ENCODE data around the gene CEP70. TPM values are rescaled to one million over a fixed set of nuclear protein-coding genes. Genes with fewer than 3 reads are reported as not detected.

Gene CEP70
- 8.7 and 8.8 TPM in 2 replicates for total RNA-seq (2013; cell fraction: nucleolus; rRNA removed)
- total RNA-seq (2014; rRNA removed) (2.0 and 2.5 TPM in 2 replicates), total RNA-seq (2014; rRNA removed; fragmentation: Illumina TruSeq; extraction: Trizol) (3.3 and 4.7 TPM in 2 replicates), total RNA-seq (2021) (2.4 and 2.9 TPM in 2 replicates), polyA plus RNA-seq (2011; rRNA removed) (9.3 and 16.0 TPM in 2 replicates), polyA plus RNA-seq (2014; fragmentation: Illumina TruSeq; extraction: Trizol) (2.0 and 3.2 TPM in 2 replicates), polyA plus RNA-seq (2014; fragmentation: Nextera tagmentation; extraction: Ambion mirVana) (1 to 10 TPM; 1.8 to 1.9 TPM), polyA plus RNA-seq (2014; rRNA removed) (1.4 and 1.8 TPM in 2 replicates), polyA plus RNA-seq (2016; fragmentation: Nextera tagmentation; extraction: Ambion mirVana) (1 to 10 TPM; 2.2 TPM), polyA minus RNA-seq (2011; rRNA and poly(A)+ RNA removed) (3.8 and 8.0 TPM in 2 replicates), Bru-seq, nascent RNA (percentile 53 among the genes with signal in this experiment), BruChase-seq, experiment 1, labeled RNA remaining after a 6-hour chase (percentile 54 among the genes with signal in this experiment), BruChase-seq, experiment 2, labeled RNA remaining after a 2-hour chase (percentile 57 among the genes with signal in this experiment)
- polyA plus RNA-seq (2011; ENCODE audit: low read depth), result 1.3 TPM
- 1.4 and 1.8 TPM in 2 replicates for polyA plus RNA-seq (2011; cell fraction: cytosol; rRNA removed)
- polyA plus RNA-seq (2011; cell fraction: nucleus; rRNA removed), result 7.3 and 9.7 TPM in 2 replicates
- 2.5 and 2.6 TPM in 2 replicates for polyA plus RNA-seq (2012)
- polyA minus RNA-seq (2011; cell fraction: cytosol; rRNA and poly(A)+ RNA removed), result 3.1 and 4.0 TPM in 2 replicates
- polyA minus RNA-seq (2011; cell fraction: nucleus; rRNA and poly(A)+ RNA removed), result 7.5 and 12.2 TPM in 2 replicates
- long read RNA-seq, experiment 1, partial matches to known transcripts, result 3 of 10 reads
- long read RNA-seq, experiment 1, other reads (novel, unspliced or antisense), result 4 of 10 reads
- long read RNA-seq, experiment 2, transcript CEP70-201 (18 exons, 2,732 nt), result major isoform, 39 of 148 reads
- long read RNA-seq, experiment 2, transcript CEP70-210 (16 exons, 2,037 nt), result minor isoform, 7 of 148 reads
- long read RNA-seq, experiment 2, transcript CEP70-211 (18 exons, 1,993 nt), result minor isoform, 17 of 148 reads
- long read RNA-seq, experiment 2, partial matches to known transcripts, result 56 of 148 reads
- long read RNA-seq, experiment 2, other reads (novel, unspliced or antisense), result 25 of 148 reads

GRCh38 chr3:138594150-138594934 is at the start of gene CEP70:
TSS of gene CEP70 (minus strand) at chr3:138594260. CDS start at chr3:138572927, 21,333 bp downstream.
- POLR2A ChIA-PET, result interaction anchor here (0.6 to 3.3 kb wide), 10 partner anchors 9 to 322 kb away, joined by 3 to 15 read pairs (median 4); partner anchors contain the start of gene FAIM
- peak; percentile 95 for ATAC-seq
- TF ChIP-seq MXI1 (IDR thresholded peaks at IDR 0.05; ENCODE audit: low read depth, low read length) (peak; percentile 76), GATAD2B (conservative IDR thresholded peaks at IDR 0.05; ENCODE audit: low read depth) (no peak; the same call in 1 of the 2 replicates), HSF1 (IDR thresholded peaks at IDR 0.05; ENCODE audit: low read depth, low read length) (no peak), ZNF687 (IDR thresholded peaks at IDR 0.05) (peak; percentile 35; the same call in 1 of the 2 replicates), CHD2 (IDR thresholded peaks at IDR 0.05; ENCODE audit: borderline replicate concordance, low read depth, low read length) (no peak), SUPT20H (IDR thresholded peaks at IDR 0.05; ENCODE audit: borderline replicate concordance, control insufficient read depth, low read depth, low read length) (no peak), JUNB (IDR thresholded peaks at IDR 0.05) (no peak), IKZF2 (IDR thresholded peaks at IDR 0.05) (0 out of 4 replicates have a peak, but pooled peaks of 1 of the 2 experiments have one; percentile 14), FOXM1 (IDR thresholded peaks at IDR 0.05; ENCODE audit: low read depth, low read length) (0 out of 2 replicates have a peak, but pooled peaks have one; percentile 19), SIN3A (IDR thresholded peaks at IDR 0.05; ENCODE audit: low read depth, low read length) (no peak), POLR2AphosphoS5 (IDR thresholded peaks at IDR 0.05; ENCODE audit: low read length) (no peak), NFXL1 (IDR thresholded peaks at IDR 0.05; ENCODE audit: borderline replicate concordance) (no peak)

More at GRCh38 chr3:138594150-138594934, at the start of gene CEP70:
- peak within 1 kb of the TSS; percentile 69 for H3K9ac ChIP-seq (ENCODE audit: control insufficient read depth, insufficient read depth, low read length)
- peak; percentile 78 for DNase-seq (ENCODE audit: low read depth, low spot score)
- in situ Hi-C loops (cut with MboI) (no loop called here), intact Hi-C loops (cut with micrococcal nuclease; ENCODE audit: unreplicated experiment) (loop anchor here (1.0 to 5.0 kb wide), 4 partner anchors 92 to 321 kb away; no protein-coding TSS in a partner anchor)
- ChIA-PET RAD21 (ENCODE audit: unreplicated experiment) (interaction anchor here (0.5 to 7.5 kb wide), 34 partner anchors 9 to 758 kb away, joined by 3 to 166 read pairs (median 6); no protein-coding TSS in a partner anchor), CTCF (interaction anchor here (0.6 to 14.3 kb wide), 47 partner anchors 9 to 527 kb away, joined by 3 to 451 read pairs (median 5); partner anchors contain the start of gene FAIM), SMC1A (ENCODE audit: uncharacterized antibody, unreplicated experiment) (interaction anchor here (0.5 to 6.9 kb wide), 26 partner anchors 10 to 339 kb away, joined by 3 to 132 read pairs (median 5); no protein-coding TSS in a partner anchor)
- peak within 1 kb of the TSS; percentile 84 for H2AFZ ChIP-seq (ENCODE audit: control insufficient read depth, low read depth, low read length)
- H3K4me3 ChIP-seq, result peak within 1 kb of the TSS; percentile 62
- peak within 1 kb of the TSS; percentile 93 for H3K4me2 ChIP-seq (ENCODE audit: control insufficient read depth, insufficient read depth)
- peak; percentile 98 for FAIRE-seq
- no peaks in the 10 kb centered on the region for H4K20me1 ChIP-seq (ENCODE audit: control insufficient read depth, insufficient read depth)
- H3K4me1 ChIP-seq (ENCODE audit: control insufficient read depth, insufficient read depth, low read length), result peaks cover 10% of the 10 kb centered on the region
- under 1% methylated on average over 51 of the region's 52 CpGs for WGBS (ENCODE audit: insufficient coverage, insufficient replicate concordance, low lambda C conversion rate, missing lambda C conversion rate)
- H3K9me3 ChIP-seq (replicated peaks; ENCODE audit: control insufficient read depth, insufficient read depth, low read length), result peaks cover 3% of the 10 kb centered on the region; the same call in 2 of the 3 replicates
- no TSS peak for BruUV-seq (replicated peaks)
- no peaks in the 10 kb centered on the region for H3K36me3 ChIP-seq (ENCODE audit: control insufficient read depth in 2 of 2, insufficient read depth in 2 of 2, low read length in 1 of 2)
- H3K27ac ChIP-seq (ENCODE audit: control insufficient read depth, insufficient read depth), result peak within 1 kb of the TSS; percentile 24; the same call in 1 of the 2 replicates
- no peaks in the 10 kb centered on the region; a peak in 1 of 4 replicates for H3K27me3 ChIP-seq (replicated peaks in 1 of 2; ENCODE audit: control insufficient read depth in 2 of 2, insufficient read depth in 2 of 2, low read length in 1 of 2)
- no peaks in the 10 kb centered on the region for H3K79me2 ChIP-seq (ENCODE audit: control insufficient read depth, insufficient read depth, low read length)

Measured in GM12878 (cell line).